NB4 (cell line): ENCODE measurements around the gene ZP1.

Source experiments
- CTCF ChIP-seq: IDR thresholded peaks from one replicate; pipeline ENCODE4 v1.5.1; 2012; ENCODE audit warnings: low read depth, low read length
- MAX ChIP-seq: IDR thresholded peaks from 2 replicates; pipeline ENCODE4 v1.6.1; 2011; ENCODE audit warnings: low read depth, low read length
- POLR2A ChIP-seq: IDR thresholded peaks from 2 replicates; pipeline ENCODE4 v1.6.1; 2011; ENCODE audit warnings: mild to moderate bottlenecking; ENCODE audit not compliant: insufficient read length; ENCODE audit errors: extremely low read depth

- no peak for TF ChIP-seq CTCF
- no peak for TF ChIP-seq POLR2A
- TF ChIP-seq MAX = no peak
Observed at GRCh38 chr11:60818057-60818456, 49.3 kb upstream of the ZP1 start.
